ELR (cell line): ENCODE data around the gene RBM18.

Experiments
- DNase-seq: peaks from one replicate; pipeline ENCODE4 v3.0.0-alpha.2; 2015; ENCODE audit warnings: low read depth

Gene RBM18

GRCh38 chr9:122258886-122259415 lies 5.7 kb downstream of the RBM18 start:
- no peak for DNase-seq

GRCh38 chr9:122256206-122256605 lies 8.4 kb downstream of the RBM18 start:
- no peak for DNase-seq

GRCh38 chr9:122254761-122255160 lies 9.9 kb downstream of the RBM18 start:
- DNase-seq = no peak

DNA sequence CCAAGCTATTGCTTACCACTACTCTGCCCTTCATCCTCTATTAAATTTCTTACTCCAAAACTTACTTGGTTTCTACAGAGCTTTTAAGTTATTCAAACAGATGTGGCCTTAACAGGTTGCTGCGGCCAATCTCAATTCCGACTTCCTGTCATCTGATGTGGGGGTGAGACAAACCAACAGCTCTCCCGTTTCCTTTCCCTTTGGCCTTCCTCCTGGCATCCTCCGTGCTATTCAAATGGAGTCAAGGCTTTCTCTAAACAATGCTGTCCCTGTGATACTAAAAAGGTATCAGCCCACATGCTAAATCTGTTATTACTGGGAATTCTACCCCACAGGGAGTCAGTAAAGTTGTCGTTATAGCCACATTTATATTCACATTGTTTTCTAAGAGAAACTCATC lies 11.8 kb downstream of the RBM18 start:
- no peak for DNase-seq

- DNase-seq = no peak
Observed at GRCh38 chr9:122251351-122251750, 13.3 kb downstream of the RBM18 start.

DNA sequence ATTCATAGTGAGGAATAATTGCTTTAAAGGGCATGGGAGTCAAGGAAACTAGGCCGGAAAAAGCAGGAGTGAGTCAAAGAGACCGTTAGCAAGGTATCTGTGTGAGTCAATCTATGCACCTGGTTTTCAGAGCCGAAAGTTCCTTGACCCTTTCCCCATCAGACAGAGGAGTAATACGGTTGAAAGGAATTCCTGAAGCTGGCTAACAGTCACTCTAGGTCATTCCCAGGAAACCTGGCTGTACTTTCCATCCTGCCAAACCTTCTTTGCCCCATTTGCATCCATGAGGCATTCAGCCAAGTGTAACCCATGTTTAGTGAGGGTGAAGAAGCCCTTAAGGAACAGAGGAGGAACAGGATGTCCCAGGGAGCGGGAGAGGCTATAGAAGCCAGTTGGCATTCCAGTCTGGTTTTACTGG lies 16.2 kb downstream of the RBM18 start:
- DNase-seq = no peak

DNA sequence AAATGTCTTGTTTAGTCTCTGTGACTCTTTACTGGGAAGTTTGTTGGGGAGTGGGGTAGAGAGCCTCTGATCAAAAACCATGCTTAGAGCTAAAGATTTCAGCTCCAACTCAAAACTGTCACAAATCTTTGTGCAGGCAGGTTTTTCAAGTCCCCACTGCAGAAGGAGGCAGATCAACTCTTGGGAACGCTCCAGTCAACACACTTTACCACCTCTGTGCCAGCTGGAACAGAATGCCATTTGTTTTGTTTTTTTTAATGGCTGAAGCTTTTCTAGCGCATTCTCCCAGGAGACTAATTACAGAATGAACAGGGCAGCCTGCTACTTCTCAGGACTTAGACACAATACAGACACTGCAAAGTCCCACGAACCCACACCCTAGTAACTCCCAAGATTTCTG lies 18.0 kb downstream of the RBM18 start:
- DNase-seq = no peak

DNA sequence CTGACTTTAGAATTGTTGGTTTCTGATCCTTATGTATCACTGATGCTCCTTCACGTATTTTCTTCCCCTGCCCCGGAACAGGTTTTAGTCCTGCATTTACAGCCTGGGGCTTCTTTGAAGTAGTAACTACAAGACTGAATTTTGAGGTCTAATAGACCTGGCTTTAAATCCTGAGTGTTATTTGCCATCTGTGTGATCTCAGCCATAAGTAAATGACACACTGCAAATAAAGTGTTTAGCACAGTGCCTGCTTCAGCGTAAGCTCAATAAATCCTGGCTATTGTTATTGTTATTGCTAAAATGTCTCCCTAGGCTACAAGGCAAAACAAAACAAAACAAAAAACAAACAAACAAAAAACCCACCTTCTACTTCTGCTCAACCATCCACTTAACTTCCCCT lies 20.3 kb downstream of the RBM18 start:
- no peak for DNase-seq

DNA sequence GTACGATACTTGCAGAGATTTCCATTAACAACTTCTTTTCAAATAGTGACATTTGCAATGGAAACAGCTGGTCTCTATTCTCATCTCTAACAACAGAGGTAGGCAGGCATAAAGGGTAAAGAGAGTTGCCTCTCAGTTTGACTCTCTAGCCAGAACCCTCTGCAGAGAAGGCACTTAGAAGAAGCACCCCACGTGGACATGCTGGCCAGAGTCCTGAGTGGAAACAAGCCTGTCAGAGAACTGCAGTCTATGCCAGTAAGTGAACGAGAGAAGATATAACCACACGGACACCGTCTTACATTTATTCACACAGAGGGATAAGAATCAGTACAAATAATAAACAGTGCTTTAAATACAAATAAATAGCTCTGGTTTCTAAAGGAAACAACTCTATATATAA lies 24.9 kb downstream of the RBM18 start:
- DNase-seq = no peak

DNA sequence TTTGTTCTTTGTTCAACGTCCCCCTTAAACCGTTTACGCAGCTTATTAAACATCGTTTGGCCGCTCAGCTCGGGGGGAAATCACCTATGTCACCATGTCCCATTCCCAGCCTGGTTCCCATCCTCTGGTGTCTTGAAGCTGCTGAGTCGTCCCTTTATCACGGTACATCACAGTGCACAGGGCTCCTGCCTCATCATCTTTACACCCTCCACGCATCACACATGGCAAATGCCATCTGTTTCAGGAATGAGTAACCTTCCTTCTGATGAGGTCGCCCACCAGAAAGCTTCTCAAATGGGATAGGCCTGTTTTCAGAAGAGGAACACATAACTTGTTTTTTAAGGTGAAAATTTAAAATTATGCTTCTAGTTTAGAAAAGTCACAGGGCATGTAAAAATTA lies 28.0 kb downstream of the RBM18 start:
- DNase-seq = peak; percentile 33

DNA sequence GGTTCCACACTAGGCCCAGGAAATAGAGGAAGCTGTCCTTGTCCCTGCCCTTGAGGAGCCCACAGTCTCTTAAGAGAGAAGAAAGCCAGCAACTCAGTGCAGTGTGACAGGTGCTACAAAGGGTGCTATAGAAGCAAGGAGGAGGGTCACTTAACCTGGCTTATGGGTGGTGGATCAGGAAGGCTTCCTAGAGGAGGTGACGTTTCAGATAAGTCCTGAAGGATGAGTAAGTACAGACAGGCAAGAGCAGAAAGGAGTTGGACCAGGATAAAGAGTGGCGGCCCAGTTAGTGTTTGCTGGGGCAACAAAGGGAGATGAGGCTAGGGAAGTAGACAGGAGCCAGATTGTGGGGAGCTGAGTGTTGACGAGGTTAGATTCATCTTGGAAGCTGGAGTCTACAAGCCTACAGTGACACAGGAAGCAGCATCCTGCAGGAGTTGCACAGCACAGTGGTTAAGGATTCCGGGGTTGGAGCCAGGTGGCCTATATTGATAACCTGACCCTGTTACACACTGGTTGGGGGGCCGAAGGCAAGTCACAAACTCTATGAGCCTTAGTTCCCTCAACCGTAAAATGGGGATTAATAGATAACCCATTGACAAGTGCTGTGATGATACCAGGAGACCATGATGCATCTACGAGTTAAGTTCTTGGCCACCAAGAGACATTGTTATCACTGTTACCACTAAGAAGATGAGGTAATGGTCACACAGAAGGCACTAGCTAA lies 30.5 kb downstream of the RBM18 start:
- DNase-seq = no peak

DNA sequence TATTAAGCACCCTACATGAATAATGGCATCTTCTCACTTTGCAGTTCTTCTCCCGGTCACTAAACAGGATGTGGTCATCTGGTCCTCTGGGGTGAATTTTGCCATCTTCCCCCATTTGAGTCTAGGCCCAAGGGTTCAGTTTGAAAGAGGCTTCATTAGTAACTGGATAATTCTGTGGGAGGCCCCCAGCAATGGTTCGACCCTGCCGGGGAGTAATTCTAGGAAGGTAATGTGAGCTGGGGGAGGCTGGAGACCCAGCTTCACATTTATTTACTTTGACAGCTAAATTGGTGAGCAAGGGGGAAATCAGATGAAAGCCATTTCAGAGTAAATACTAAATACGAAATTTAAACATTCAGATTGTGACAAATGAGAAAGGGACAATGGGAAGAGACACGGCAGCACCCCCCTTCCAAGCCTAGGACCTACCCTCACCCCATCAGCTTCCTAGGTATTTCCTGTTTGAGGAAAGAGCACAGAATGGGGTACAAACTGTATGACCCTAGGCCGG lies 31.8 kb downstream of the RBM18 start:
- DNase-seq = no peak

DNA sequence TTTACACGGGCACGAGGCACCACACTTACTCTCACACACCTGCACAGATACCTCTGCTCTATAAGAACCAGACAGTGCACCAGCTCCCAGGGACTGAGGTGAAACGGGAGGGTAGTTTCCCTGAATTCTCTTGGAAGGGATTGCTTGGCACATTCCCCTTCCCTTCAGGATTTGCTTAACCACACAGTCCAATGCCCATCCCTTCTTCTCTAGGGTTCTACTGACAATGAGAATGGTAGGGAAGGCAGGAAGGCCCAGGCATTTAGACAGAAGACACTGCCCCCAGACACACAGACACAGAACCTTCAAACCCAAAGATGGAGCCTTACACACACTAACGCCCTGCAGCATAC lies 35.2 kb downstream of the RBM18 start:
- no peak for DNase-seq

- DNase-seq = peak; percentile 70
Observed at GRCh38 chr9:122228568-122229484, 35.8 kb downstream of the RBM18 start, which contains the start of gene LHX6. TSS of gene LHX6 (minus strand) at chr9:122228957. CDS start at chr9:122228740, 217 bp downstream.

DNA sequence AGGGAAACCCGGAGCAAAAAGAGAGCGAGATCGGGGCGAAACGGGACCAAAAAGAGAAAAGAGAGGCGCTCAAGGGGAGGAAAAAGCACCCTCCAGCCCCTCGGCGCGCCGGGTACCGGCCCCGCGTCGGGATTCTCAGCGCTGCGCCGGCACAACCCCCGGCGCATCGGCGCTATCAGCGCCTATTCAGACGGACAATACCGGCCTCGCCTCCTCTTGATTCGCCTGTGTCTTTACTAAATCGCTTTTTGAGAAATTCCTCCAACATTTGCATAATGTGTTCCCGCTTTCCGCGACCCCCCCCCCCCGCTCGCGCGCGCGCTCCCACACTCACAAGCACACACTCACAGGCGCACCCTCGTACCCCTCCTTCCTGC lies 36.5 kb downstream of the RBM18 start:
- DNase-seq = no peak

DNA sequence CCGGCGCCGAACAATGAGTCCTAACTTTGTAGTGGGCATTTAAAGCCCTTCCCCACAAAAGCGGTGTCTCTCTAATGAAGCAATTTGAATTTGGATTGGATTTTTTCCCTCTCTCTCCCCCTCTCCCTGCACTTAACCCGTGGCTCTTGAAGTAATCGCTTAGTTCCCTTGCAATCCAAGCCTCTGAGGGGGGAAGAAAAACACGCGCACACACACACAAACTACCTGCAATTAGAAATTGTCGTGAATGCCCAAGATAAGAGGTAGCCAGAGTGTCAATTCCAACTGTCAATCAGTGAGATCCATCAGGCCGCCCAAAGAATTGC lies 37.1 kb downstream of the RBM18 start:
- no peak for DNase-seq

DNA sequence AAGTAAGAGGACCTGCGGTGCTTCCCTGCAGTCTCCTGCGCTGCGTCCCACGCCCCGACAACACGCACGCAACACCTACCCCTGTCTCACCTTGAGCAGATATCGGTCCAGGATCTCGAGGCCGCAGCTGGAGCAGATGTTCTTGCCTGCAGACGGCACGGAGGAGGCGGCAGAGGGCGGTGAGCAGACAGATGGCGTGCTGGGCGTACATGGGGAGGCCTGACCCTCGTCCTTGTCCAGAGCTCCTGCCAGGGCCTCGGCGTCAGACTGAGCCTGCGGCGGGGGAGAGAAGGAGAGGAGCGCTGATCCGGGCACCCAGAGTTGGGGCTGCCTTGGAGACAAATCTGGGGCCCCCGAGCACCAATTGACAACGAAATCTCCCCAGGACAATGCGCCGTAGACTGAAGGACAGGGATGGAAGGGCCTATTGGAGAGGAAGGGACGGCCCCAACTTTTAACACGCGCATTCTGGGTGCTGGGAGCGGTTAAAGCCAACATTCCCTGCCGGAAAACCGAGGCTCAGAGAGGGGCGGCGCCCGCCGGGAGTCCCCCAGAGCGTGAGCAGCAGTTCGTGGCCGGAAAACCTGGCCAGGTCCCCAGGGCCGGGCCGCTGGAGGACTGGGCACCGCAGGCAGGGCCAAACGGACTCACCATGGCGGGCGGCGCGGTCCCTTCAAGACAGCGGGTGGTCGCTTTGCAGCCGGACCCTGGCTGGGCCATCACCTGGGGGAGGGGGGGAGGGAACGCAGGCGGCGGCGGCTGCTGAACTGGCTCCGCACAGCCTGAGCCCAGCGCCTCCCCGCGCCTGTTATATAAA lies 37.7 kb downstream of the RBM18 start:
- no peak for DNase-seq

DNA sequence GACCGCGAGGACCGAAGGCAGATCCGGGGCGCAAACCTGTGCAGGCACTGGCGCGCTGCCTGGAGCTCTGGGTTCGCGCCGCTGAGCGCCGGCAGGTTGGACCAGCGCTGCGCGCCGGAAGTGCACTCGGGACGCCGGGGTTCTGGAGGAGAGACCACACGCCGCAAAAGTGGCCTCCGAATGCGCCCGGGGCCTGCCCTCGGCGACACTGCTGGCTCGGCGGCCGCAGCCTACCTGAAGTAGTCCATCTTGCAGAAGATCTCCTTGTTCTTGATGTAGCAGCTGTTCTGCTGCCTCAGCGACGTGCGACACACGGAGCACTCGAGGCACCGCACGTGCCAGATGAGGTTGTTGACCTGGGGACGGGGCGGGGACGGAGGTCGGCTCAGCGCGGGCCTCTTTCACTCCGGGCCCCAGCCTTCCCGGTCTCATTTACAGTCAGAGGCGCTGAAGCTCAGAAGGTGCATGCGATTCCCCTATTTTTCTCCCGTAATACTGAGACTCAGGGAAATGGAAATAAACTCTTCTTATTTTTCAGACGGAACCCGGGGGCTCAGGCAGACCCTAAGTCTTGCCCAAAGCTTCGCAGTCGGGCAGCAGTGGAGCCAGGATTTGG lies 38.4 kb downstream of the RBM18 start:
- no peak for DNase-seq

DNA sequence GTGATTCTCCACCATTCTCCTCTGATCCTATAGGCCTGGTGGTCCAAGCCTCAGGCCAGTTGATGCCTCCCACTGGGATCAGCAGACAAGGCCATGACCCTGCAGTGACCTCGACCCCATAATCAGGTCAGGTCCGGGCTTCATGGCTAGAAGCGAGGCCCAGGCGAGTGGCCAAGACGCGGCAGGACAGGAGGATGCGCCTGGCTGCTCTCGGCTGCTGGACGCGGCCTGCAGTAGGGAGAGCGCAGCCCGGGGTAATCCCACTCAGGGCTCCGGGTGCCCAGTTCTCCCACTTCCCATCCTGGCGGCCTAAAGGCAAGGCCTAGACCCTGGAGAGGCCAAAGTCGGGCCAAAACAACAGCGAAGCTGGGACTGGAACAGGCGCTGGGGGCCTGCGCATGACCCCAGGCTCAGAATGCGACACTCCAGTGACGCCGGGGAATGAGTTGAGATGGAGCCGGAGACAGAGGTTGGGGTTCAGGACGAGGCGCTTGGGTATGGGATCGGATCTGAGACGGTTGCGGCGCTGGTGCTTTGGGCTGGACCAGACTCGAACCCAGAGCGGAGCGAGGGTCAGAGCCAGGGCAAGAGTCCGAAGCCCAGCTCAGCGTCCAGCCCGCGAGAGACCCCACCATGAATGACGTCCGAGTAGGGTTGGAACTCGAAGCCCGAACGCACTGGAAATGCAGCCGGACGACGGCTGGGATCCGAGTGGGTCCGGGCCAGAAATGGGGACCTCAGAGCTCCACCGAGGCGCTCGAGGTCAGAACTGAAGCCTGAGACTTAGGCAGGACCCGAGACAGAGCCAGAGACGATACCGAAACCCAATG lies 39.1 kb downstream of the RBM18 start:
- no peak for DNase-seq

DNA sequence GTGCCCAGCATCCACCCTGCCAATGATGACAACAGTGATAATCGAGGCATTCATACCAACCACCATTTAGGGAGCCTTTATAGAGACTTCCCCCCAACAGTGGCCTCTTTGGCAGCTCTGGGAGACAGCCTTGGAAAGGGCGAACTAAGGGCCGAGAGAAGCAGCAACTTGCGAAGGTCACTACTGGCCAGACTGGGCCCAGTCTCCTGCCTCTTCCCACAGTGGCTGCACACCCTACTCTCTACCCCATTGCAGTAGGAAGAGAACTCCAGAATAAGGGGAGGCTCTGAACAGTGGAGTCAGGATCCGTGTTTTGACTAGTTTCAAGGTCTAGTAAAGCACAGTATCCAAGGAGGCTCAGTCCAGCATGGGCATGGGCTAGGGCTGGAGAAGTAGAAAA lies 41.2 kb downstream of the RBM18 start:
- no peak for DNase-seq

GRCh38 chr9:122222791-122223190 lies 41.8 kb downstream of the RBM18 start:
- DNase-seq = no peak
